Urothelium cell line (cell line): ENCODE results near the gene BLCAP.
A peak's percentile ranks its signal among the peaks of the same experiment; 100 is the strongest.

Experiments used
- DNase-seq: peaks from one replicate; pipeline ENCODE4 v3.0.0; 2011; ENCODE audit warnings: low spot score, mixed read lengths
- FAIRE-seq: peaks from 2 replicates; lab custom pipeline; 2011; peaks lifted over from hg19 to GRCh38; lab: Jason Lieb, UNC

BLCAP gene

DNA sequence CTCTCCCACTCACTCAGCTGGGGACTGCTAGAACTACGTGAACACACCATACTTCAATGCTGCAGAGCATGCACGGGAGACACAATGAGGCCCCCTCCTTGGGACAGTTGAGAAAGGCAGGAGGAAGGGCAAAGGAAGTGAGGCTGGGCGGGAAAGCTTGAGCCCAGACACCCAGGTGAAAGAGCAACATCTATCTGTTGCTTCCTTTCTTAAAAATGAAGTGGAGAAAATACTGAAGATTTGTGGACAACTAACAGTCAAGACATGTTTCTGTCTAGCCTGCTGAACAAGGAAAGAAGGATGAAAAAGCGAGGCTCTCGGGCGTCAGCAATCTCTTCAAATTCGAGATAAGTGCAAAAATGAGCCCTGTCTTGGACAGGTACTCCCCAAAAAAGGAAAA is 9.6 kb downstream of the BLCAP start:
- DNase-seq: no peak
- FAIRE-seq: no peak

DNA sequence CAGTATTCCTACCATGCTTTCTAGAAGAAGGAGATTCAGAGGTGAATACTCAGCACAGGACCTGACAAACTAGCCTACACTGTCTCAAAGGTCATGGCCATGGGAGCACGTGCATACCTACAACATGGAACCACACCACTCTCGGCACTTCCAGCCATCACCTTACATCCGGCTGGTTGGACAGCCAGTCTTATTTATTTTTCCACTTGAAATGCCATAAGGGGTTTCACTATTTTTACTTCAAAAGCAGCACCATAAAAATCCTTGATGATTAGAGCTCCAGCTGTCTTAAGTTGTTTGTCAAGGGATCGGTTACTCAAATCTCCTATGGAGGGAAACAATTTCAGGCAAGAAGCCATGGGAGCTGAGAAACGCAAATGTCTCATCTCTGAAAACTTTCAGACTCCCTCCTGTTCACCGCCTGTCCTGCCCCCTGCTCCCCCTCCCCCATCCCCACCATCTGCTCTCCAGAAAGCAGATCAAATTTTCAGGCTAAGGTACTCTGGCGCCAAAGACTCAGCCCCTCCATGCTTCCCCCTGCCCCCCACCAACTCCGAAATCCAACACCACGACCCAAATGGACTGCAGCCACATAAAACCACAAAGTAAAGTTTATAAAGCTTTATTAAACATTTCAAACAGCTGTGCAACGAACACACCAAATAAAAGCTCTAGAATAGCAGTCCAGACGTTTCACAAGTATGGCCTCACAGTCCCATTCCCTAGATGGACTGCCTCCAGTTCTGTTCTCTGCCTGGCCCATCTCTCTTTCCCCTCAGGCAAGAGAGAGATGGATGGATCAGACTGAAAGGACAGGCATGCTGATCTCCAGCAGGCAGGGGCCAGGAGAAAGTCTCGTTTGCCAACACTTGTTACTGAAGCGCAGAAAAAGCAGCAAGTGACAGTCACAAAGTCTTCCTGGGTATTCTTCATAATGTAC is 10.6 kb downstream of the BLCAP start:
- FAIRE-seq: no peak

DNA sequence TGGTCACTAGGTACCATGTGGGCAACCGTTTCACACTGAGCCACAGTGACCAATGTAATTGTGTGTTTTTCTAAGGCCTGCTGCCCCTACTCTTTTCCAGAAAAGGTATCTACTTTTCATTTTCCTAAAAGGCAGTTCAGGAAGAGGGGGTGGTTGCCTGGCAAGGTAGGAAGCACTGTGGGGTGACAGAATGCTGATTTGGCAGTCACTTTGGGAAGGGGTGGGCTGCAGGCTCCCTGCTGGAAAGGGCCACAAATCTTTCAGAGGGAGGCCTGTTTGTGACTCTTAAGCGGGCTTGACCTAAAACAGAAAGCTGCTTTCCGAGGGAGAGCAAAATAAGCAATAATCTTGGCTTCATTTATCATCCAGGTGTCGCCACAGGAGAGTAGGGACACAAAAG is 11.8 kb downstream of the BLCAP start:
- FAIRE-seq: no peak
- no peak for DNase-seq

More for the DNA sequence above, 10.6 kb downstream of the BLCAP start:
- no peak for DNase-seq

DNA sequence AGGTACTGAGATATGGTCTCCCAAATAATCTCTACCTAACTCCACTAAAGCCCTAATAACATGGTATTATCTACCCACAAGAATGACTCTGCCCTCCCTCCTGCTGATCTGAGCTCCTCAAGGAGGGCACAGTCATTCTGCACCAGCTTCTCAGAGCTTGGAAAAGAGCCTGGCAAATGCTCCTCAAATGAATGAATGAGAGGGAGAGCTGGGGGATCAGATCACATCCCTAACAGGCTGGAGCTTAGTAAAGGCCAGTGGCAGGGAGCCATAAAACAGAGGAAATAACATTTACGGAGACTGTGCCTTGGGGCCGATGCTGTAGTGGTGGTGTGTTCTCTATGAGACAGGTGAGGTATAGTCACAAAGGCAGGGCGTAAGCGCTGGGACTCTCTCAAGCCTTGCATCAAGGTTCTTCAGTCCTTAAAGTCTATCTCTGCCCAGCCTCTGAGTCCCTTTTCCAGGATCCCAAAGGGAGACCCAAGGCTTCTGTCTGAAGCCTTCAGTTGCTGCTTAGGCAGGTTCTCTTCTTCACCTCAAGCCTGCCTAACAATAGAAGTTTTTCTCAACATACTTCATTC is 13.8 kb downstream of the BLCAP start:
- FAIRE-seq: no peak

DNA sequence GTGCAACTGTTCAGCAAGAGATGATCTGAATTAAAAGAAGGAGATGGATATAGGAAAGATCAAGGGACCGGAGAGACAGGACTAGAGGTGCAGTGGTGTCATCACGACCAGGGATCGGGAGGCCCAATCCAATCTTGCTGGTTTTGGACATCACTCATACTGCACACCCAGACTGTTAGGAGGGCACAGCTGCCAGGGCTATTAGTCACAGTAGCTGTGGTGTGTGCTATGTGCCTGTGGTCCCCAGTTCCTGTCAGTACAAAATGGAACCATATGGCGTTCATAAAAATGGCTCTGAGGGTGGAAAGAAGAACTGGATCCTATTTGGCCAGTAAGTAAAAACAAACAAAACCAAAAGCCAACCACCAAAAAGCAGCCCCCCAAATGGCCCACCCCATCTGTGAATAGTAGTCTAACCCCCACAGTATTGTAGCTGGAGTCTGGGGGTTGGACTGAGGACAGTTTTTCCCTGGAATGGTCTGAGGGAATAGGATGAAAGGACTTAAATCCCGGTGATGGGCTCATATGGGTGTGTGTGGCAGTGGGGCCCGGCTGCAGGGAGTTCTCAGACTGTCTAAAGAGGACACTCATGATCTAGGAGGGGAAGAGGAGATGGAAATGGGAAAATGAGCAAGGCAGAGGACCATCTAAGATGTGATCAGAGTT is 15.9 kb downstream of the BLCAP start:
- DNase-seq (no peak), FAIRE-seq (no peak)

More for the DNA sequence above, 13.8 kb downstream of the BLCAP start:
- no peak for DNase-seq

DNA sequence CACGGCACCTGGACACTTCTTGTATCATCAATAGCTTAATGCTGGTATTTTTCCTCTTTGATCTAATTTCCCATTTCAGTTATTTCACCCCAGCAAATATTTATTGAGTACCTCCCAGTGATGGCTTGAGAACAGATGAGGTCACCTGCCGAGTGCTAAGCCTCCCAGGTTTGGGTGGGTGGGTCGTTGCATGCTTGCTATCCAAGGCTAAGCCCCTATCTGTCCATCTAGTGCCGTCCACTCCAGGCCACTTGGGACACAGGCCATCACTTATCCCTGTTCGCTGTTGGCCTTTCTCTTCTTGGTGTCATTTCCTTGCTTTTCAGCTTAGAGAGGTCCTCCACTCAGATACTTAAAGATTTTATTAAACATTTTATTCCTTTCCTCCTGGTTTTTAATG is 17.4 kb downstream of the BLCAP start:
- FAIRE-seq (no peak), DNase-seq (no peak)

DNA sequence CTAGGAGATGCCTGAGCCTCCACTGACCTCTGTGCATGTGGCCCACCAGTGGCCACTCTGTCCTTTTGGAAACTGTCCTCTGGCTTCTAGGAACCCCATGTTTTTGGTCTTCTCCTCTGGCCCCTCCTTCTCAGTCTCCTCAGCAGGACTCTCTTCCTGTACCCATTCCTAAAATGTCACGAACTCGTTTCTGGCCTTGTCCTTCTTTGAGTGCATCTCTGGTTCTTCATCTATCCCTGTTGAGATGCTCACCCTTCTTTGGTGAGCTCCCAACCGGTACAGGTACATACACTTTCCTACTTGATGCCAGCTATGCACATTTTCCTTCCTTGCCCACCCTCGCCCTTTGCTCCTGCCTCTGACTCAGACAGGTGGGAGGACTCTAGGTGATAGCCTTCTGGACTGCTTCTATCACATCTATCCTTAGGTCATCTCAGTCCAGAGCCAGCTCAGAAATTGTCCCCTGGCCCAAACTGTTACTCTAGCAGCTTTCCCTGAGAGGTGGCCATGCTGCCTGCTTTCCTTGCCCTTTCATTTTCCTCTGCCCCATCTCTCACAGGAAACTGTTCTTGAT is 21.4 kb downstream of the BLCAP start:
- DNase-seq (no peak), FAIRE-seq (no peak)

DNA sequence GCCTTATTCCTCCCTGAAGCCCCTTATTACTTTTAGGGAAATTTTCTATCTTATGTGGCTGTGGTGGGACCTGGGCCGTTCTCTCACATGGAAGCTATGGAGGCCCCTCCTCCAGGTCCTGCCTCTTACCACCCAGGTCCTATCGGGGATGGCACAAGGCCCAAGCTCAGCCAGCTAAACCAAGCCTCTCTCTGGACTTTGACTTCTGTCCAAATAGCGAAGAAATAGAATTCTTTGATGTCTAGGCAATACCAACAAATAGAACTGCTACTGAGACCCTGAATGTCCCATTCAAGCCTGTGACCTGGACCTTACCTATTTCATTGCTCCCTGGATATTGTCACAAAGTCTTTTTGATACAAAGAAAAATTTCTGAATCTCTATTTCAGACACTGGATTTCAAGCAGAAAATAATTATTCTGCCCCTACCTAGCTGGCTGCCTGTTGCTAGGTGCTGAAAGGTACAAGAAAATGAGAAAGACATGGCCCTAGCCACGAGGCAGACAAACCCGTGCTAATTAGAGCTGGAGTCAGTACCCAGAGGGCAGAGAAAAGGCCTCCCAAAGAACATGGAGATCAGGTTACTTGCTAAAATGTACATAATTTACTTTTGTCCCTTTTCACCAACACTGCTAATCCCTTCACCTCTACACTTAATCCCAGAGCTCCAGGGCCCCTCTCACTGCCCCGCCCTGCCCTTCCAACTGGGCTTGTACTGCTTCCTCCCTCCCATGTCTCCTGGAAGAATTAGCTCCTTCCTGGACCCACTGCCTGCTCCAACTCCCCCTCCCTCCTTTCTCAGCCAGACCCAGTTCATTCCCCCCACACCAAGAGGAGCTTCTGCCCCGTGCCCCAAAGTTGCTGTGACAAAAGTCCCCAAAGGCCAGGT is 22.2 kb downstream of the BLCAP start:
- DNase-seq (no peak), FAIRE-seq (no peak)

DNA sequence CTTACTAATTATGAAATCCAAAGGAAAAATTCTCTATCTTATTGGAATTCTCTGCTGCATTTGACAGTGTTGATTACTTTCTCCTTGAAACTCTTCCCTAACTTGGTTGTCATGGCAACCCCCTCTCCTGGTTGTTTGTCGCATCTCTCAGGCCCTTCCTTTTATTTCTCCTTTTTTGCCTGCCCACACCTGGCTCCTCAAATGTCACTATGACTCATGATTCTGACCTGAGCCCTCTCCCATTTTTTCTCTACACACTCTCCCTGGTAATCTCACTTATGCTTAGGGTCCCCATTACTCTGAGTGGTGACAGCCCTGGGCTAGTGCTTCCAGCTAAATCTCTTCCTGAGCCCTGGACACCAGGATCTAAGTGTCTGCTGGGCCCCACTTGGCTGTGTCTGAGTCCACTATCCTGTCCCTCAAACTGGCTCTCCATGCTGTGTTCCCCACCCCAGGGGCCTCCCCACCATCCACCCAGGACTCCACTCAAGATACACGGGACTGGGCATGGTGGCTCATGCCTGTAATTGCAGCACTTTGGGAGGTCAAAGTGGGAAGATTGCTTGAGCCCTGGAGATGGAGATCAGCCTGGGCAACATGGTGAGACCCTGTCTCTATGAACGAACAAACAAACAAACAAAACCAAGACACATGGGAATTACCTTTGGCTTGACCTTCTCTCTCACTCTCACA is 23.1 kb downstream of the BLCAP start:
- DNase-seq (no peak), FAIRE-seq (no peak)

DNA sequence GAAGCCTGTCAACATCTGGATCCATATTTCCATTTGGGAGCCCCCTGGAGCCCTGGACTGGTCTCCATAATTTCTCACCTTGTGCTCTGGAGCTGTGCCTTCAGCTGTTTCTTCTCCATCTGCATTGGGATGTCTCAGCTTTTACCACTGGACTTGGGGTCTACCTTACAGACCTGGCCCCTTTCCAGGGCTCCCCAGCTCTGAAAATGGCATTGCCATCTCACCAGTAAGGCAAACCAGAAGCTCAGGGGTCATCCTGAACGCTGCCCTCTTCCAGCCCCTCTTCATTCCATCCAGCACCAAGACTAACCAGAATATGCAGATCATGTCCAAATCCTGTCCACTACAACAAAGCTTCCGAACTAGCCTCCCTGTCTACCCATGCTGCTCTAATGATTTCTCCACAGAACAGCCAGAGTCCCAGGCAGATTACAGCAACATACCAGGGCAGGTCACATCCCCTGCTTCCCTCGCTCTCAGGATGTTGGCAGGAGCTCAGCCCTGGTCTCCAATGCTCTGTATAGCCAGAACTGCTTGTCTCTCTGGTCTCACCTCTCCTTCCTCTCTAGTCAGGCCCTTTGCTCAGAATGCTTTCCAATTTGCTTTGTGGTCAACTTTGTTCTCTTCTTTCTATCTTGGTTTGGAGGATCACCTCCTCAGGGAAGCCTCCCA is 24.3 kb downstream of the BLCAP start:
- FAIRE-seq (no peak), DNase-seq (no peak)

DNA sequence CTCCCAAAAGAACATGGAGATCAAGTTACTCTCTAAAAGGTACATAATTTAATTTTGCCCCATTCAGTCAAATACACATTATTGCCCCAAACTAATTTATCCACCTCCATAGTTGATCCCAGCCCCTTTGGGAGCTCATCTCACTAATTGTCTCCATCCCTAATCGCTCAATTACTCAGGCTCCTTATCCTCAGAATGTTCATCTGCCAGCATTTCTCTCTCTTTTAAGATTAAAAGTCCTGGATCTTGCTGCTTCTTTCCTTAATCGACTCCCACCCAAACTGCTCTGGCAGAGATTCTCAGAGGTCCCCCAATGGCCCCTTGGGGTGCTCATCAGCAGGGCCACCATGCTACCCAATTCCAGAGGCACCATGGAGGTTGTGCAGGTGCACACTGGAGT is 25.0 kb downstream of the BLCAP start:
- DNase-seq (no peak), FAIRE-seq (no peak)

DNA sequence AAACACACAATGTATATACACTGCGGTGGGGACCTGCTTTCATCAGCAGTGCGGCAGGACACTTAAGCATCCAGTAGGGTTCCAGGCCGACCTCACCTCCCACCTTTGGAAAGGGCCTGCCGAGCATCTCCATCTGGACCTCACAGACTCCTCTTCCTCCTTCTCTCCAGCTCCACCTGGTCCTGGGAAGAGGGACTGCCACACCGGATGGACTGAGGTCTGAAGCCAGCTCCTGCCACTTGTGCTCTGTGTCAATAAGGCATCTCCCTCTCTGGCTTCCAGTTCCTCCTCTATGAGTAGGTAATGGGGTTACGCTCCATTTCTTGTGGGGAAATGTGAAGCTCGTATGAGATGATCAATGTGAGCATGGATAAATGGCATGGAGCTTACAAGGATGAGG is 25.7 kb downstream of the BLCAP start:
- FAIRE-seq (peak; percentile 20), DNase-seq (peak; percentile 25)

DNA sequence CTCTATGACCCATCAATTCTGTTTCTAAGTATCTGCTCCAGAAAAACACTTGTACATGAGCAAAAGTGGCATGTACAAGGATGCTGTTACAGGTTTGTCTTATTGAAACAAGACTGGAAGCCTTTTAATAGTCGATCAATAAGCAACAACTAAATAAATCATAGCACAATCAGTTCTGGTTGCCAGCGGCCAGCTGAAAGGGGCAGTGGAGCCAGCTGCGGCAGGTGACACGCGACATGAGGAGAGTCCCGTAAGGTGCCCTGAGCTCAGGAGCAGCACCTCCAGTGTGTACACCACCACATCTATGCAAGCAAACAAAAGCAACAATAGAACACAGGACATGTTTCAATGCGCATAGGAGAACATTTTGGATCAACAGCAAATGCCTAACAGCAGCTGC is 27.4 kb downstream of the BLCAP start:
- no peak for FAIRE-seq
- no peak for DNase-seq

DNA sequence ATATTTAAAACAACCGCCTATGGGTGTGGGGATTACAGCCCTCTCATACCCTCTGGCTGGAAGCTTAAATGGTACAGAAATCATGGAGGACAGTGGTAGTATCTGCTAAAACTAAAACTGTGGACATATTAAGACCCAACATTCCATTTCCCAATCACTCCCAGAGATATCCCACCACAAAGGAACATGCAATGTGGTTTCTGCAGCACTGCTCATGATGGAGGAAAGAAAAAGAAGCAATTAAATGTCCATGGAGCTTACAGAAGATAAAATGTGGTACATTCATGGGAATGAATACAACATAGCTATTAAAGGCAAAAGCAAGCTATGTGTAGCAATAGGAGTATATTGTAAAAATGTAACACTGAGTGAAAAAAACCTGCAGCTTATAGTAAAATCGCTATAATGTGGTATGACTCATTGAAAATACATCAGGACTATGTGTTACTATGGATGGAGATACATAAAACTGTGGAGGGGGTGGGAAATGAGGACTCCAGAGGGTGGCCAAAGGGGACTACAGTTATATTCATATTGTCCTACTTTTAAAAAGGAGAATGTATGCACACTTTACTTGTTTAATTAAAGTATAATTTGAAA is 29.5 kb downstream of the BLCAP start:
- no peak for FAIRE-seq
- no peak for DNase-seq

DNA sequence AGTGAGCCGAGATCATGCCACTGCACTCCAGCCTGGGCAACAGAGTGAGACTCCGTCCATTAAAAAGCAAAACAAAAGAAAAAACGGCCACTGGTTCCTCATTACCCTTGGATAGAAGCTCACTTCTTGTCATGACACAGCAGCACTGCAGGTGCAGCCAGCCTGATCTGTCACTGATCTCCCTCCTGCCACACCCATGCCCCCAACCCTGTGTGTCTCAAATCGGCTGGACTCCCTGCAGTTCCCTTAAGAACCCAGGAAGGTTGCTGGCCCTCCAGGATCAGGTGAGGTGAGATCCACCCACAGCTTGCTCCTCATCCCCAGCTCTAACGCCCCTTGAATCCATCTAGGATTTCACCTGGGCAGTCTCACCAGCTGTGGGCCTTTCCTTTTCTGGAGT is 32.9 kb downstream of the BLCAP start:
- FAIRE-seq (no peak), DNase-seq (no peak)

DNA sequence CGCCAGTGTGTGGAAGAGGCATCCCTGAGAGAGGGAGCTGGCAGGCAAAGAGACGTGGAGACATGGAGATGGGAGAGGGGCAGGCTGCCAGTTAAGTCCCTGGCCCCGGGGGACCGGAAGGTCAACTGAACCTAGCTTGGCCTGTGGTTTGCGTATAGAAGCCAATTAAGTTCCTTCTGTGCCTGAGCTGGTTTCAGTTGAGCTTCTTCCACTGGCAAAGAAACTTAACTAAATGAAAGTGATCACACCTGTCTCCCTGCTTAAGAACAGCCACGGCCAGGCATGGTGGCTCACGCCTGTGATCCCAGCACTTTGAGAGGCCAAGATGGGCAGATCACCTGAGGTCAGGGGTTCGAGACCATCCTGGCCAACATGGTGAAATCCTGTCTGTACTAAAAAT is 33.4 kb downstream of the BLCAP start:
- FAIRE-seq: no peak
- no peak for DNase-seq

DNA sequence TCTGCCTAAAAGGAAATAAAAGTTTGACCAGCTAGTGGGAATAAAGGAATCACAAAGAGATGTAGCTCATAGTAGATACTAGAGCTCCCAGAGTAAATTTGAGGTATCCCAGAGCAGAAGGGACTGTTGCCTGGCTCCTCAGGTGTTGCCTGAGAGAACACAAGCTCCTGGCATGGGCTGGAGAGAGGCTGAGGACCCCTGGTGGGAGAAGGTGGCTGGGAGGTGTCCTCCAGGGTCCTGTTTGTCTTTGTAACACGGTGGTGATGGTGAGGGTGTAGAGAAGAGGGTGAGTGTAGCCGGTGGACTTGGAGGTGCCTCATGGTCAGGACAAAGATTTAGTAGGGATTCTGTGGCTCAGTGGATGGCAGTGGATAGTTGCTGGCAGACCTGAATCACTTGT is 34.7 kb downstream of the BLCAP start:
- DNase-seq: no peak
- FAIRE-seq: no peak

DNA sequence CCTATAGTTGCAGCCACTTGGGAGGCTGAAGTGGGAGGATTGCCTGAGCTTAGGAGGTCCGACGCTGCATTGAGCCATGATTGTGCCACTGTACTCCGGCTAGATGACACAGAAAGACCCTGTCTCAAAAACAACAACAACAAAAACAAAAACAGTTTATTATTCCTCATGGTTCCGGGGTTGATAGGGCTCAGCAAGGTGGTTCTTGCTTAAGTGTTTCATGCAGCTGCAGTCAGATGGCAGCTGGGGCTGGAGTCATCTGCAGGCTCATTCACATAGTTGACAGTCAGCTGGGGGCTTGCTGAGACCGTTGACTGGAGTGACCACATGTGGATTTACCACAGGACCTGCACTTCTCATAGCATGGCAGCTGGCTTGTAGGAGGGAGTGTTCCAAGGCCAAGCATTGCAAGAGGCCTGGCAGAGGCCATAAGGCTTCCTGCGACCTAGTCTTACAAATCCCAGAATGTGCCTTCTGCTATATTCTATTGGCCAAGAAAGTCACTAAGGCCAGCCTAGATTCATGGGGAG is 35.5 kb downstream of the BLCAP start:
- FAIRE-seq (no peak), DNase-seq (no peak)
